Loucy (cell line): ENCODE data around the gene DNAJC2.
A peak's percentile ranks its signal among the peaks of the same experiment; 100 is the strongest.

ENCODE experiments used
- H2AFZ ChIP-seq: fragments of 200-600 bp; sonication (generic); 2 replicates; pipeline ENCODE4 v1.6.0; 2016; ENCODE audit warnings: antibody characterized with exemption, mild to moderate bottlenecking, low read length, moderate library complexity
- H3F3A ChIP-seq: fragments of 200-600 bp; 2 replicates; pipeline ENCODE4 v1.6.0; 2016; ENCODE audit warnings: antibody characterized with exemption, low read depth, mild to moderate bottlenecking
- H3K27me3 ChIP-seq: fragments of 200-600 bp; sonication (generic); 2 replicates; pipeline ENCODE4 v1.6.1; 2014; ENCODE audit warnings: low read length, mild to moderate bottlenecking; ENCODE audit not compliant: insufficient read depth, poor library complexity, severe bottlenecking
- H3K36me3 ChIP-seq: fragments of 200-600 bp; sonication (generic); 2 replicates; pipeline ENCODE4 v1.6.1; 2016; ENCODE audit warnings: low read length; ENCODE audit not compliant: insufficient read depth
- H3K4me1 ChIP-seq: fragments of 200-600 bp; sonication (generic); 2 replicates; pipeline ENCODE4 v1.5.1; 2014; ENCODE audit warnings: low read length, mild to moderate bottlenecking; ENCODE audit not compliant: insufficient read depth, poor library complexity, severe bottlenecking
- H3K4me2 ChIP-seq: fragments of 200-600 bp; sonication (generic); 2 replicates; pipeline ENCODE4 v1.6.0; 2014; ENCODE audit warnings: antibody characterized with exemption, low read length, low read depth, mild to moderate bottlenecking; ENCODE audit not compliant: poor library complexity, severe bottlenecking
- H3K4me3 ChIP-seq: fragments of 200-600 bp; sonication (generic); 2 replicates; pipeline ENCODE4 v1.5.1; 2014; ENCODE audit warnings: low read length, mild to moderate bottlenecking, mixed read lengths; ENCODE audit not compliant: poor library complexity, severe bottlenecking
- H3K79me2 ChIP-seq: fragments of 200-600 bp; sonication (generic); 2 replicates; pipeline ENCODE4 v1.6.1; 2014; ENCODE audit warnings: low read length; ENCODE audit not compliant: insufficient read depth
- H3K9ac ChIP-seq: fragments of 200-600 bp; sonication (generic); 2 replicates; pipeline ENCODE4 v1.6.0; 2014; ENCODE audit warnings: mild to moderate bottlenecking, low read depth, low read length, moderate library complexity; ENCODE audit not compliant: poor library complexity, severe bottlenecking
- H3K9me2 ChIP-seq: fragments of 200-600 bp; sonication (generic); replicated peaks from 2 replicates; pipeline ENCODE4 v1.6.1; 2016; ENCODE audit warnings: low read depth, low read length, mixed read lengths
- H3K9me3 ChIP-seq: fragments of 200-600 bp; sonication (generic); 2 replicates; pipeline ENCODE4 v1.6.1; 2014; ENCODE audit warnings: mild to moderate bottlenecking, antibody characterized with exemption, low read length, low read depth; ENCODE audit not compliant: insufficient read depth
- H4K20me1 ChIP-seq: fragments of 200-600 bp; sonication (generic); 2 replicates; pipeline ENCODE4 v1.6.0; 2014; ENCODE audit warnings: antibody characterized with exemption, low read length, mild to moderate bottlenecking; ENCODE audit not compliant: insufficient read depth, poor library complexity, severe bottlenecking
- CTCF ChIP-seq: fragments of 200-600 bp; sonication (generic); conservative IDR thresholded peaks from 2 replicates; pipeline ENCODE4 v1.5.1; 2014; ENCODE audit warnings: mild to moderate bottlenecking, antibody characterized with exemption, low read length
- EZH2phosphoT487 ChIP-seq: fragments of 200-600 bp; IDR thresholded peaks from 2 replicates; pipeline ENCODE4 v1.6.1; 2018; ENCODE audit warnings: antibody characterized with exemption, mild to moderate bottlenecking, moderate library complexity, borderline replicate concordance

Gene DNAJC2

DNA sequence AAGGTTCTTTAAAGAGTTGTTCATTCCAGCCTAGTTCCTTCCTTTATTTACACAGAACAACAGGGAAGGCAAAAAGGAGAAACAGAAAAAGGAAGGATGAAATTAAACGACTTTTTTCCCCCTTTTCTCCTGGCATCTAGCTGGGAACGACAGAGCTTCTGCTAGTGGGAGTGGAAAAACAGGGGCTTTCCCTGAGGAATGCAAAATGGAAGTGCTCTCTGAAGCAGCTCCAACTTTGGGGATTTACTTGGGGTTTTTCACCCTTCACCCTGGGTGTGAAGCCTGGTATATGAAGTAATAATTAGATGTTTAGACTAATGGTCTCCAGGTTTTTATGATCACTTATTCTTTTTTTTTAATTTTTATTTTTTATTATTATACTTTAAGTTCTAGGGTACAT lies 43.1 kb downstream of the DNAJC2 start:
- no peak overlapping the region for H2AFZ ChIP-seq
- H3K4me2 ChIP-seq, result peak overlapping the region; percentile 97
- H4K20me1 ChIP-seq, result peaks cover 39% of the 10 kb centered on the region
- peaks cover 31% of the 10 kb centered on the region for H3K4me1 ChIP-seq
- H3K9ac ChIP-seq, result no peak overlapping the region
- H3K9me2 ChIP-seq, result no peaks in the 10 kb centered on the region
- TF ChIP-seq EZH2phosphoT487, result no peak
- TF ChIP-seq CTCF, result no peak
- peaks cover 47% of the 10 kb centered on the region for H3K36me3 ChIP-seq
- no peaks in the 10 kb centered on the region for H3F3A ChIP-seq
- H3K79me2 ChIP-seq, result peaks cover 55% of the 10 kb centered on the region
- H3K27me3 ChIP-seq, result peaks cover 4% of the 10 kb centered on the region
- H3K4me3 ChIP-seq, result no peak overlapping the region
- H3K9me3 ChIP-seq, result no peaks in the 10 kb centered on the region

DNA sequence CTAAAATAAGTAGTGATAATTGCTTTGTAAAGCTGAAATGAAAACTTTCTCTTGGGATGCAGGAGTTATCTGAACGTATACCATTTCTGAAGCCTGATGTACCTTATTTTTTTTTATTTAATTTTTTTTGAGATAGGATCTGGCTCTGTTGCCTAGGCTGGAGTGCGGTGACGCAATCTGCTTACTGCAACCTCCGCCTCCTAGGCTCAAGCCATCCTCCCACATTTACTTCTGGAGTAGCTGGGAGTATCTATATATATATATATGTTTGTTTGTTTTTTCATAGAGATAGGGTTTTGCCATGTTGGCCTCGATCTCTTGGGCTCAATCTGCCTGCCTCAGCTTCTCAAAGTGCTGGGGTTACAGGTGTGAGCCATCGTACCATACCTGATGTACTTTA lies 44.9 kb downstream of the DNAJC2 start:
- TF ChIP-seq CTCF (no peak), EZH2phosphoT487 (no peak)
- Histone ChIP-seq H3K36me3 (peaks cover 39% of the 10 kb centered on the region), H3F3A (no peaks in the 10 kb centered on the region), H3K4me2 (peak overlapping the region; percentile 97), H3K9ac (peak overlapping the region; percentile 22), H3K79me2 (peaks cover 55% of the 10 kb centered on the region), H3K4me1 (peaks cover 31% of the 10 kb centered on the region), H3K27me3 (peaks cover 4% of the 10 kb centered on the region), H3K9me3 (no peaks in the 10 kb centered on the region), H3K9me2 (no peaks in the 10 kb centered on the region), H4K20me1 (peaks cover 39% of the 10 kb centered on the region), H3K4me3 (peak overlapping the region; percentile 98), H2AFZ (no peak overlapping the region)

DNA sequence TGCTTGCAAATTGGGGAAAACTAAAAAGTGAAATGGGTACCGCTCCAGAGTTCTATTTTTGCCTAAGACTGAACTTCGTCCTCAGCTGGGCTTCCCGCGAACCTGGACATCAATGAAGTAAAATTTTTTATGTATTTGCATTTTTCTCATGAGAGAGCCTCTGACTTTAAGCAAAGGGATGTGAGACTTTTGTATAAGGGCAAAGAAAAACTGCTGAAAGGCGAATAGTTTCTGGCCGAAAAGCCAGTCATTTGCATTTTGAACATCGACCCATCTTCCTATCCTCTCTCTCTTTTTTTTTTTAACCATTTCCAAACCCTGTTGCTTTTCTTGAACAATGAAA lies 46.8 kb downstream of the DNAJC2 start:
- Histone ChIP-seq H3K9me3 (no peaks in the 10 kb centered on the region), H3K79me2 (peaks cover 48% of the 10 kb centered on the region), H4K20me1 (peaks cover 27% of the 10 kb centered on the region), H3K4me3 (peak overlapping the region; percentile 98), H3K9ac (peak overlapping the region; percentile 94), H3F3A (no peaks in the 10 kb centered on the region), H2AFZ (peak overlapping the region; percentile 99; the same call in 1 of the 2 replicates), H3K27me3 (peaks cover 4% of the 10 kb centered on the region), H3K4me2 (peak overlapping the region; percentile 97), H3K4me1 (peaks cover 28% of the 10 kb centered on the region), H3K9me2 (no peaks in the 10 kb centered on the region), H3K36me3 (peaks cover 23% of the 10 kb centered on the region)
- TF ChIP-seq CTCF (no peak), EZH2phosphoT487 (no peak)
